Hepatocyte (in vitro differentiated cells): ENCODE data around the gene FAM200A. TPM values are rescaled to one million over a fixed set of nuclear protein-coding genes. Genes with fewer than 3 reads are reported as not detected.
"Not testable (repeated sequence)": the region's sequence is repeated elsewhere in the genome, so short reads cannot be mapped to it uniquely, and the experiment has no call there.

Experiments
- DNase-seq: peaks from one replicate; pipeline ENCODE4 v3.0.0-alpha.2; 2016; ENCODE audit warnings: low spot score
- H2AFZ ChIP-seq: fragments of 200-600 bp; sonication (generic); 2 replicates; pipeline ENCODE4 v1.6.0; 2016; ENCODE audit warnings: antibody characterized with exemption, mild to moderate bottlenecking
- H3K27ac ChIP-seq: fragments of 200-600 bp; sonication (generic); 2 replicates; pipeline ENCODE4 v1.5.1; 2016; ENCODE audit warnings: mild to moderate bottlenecking
- H3K27me3 ChIP-seq: fragments of 200-600 bp; sonication (generic); 2 replicates; pipeline ENCODE4 v1.6.1; 2016
- H3K36me3 ChIP-seq: fragments of 200-600 bp; sonication (generic); replicated peaks from 2 replicates; pipeline ENCODE4 v1.5.1; 2016; ENCODE audit warnings: low read depth; ENCODE audit not compliant: insufficient read depth
- H3K4me1 ChIP-seq: fragments of 200-600 bp; sonication (generic); 2 replicates; pipeline ENCODE4 v1.5.1; 2016; ENCODE audit warnings: mild to moderate bottlenecking, moderate library complexity; ENCODE audit not compliant: insufficient read depth
- H3K4me2 ChIP-seq: fragments of 200-600 bp; sonication (generic); 2 replicates; pipeline ENCODE4 v1.6.0; 2016
- H3K4me3 ChIP-seq: fragments of 200-600 bp; sonication (generic); 2 replicates; pipeline ENCODE4 v1.5.1; 2016; ENCODE audit warnings: mild to moderate bottlenecking
- H3K79me2 ChIP-seq: fragments of 200-600 bp; sonication (generic); 2 replicates; pipeline ENCODE4 v1.6.0; 2017; ENCODE audit warnings: mild to moderate bottlenecking
- H3K9me2 ChIP-seq: fragments of 200-600 bp; sonication (generic); replicated peaks from 2 replicates; pipeline ENCODE4 v1.6.0; 2017; ENCODE audit warnings: mild to moderate bottlenecking; ENCODE audit not compliant: insufficient read depth
- H3K9me3 ChIP-seq: fragments of 200-600 bp; sonication (generic); 2 replicates; pipeline ENCODE4 v1.5.1; 2016; ENCODE audit warnings: low read depth, mild to moderate bottlenecking
- H4K20me1 ChIP-seq: fragments of 200-600 bp; sonication (generic); 2 replicates; pipeline ENCODE4 v1.6.0; 2016; ENCODE audit warnings: mild to moderate bottlenecking; ENCODE audit not compliant: insufficient read depth, poor library complexity, severe bottlenecking
- EZH2 ChIP-seq: fragments of 200-600 bp; sonication (generic); IDR thresholded peaks from 2 replicates; pipeline ENCODE4 v1.6.1; 2016; ENCODE audit warnings: antibody characterized with exemption, mild to moderate bottlenecking, borderline replicate concordance
- EZH2phosphoT487 ChIP-seq: fragments of 200-600 bp; sonication (generic); IDR thresholded peaks from one replicate; pipeline ENCODE4 v1.6.1; 2018; ENCODE audit warnings: antibody characterized with exemption, mild to moderate bottlenecking, low read depth, moderate library complexity; ENCODE audit not compliant: unreplicated experiment, severe bottlenecking
- WGBS: methylation state at CpG from one replicate; pipeline ENCODE4 v1.1.6; 2016; ENCODE audit warnings: low lambda C conversion rate; ENCODE audit errors: missing lambda C conversion rate; 5-methylcytosine and 5-hydroxymethylcytosine counted together
- polyA plus RNA-seq: library from polyadenylated mRNA; unstranded; fragments of >200 nt; fragmentation: Nextera tagmentation; extraction: Ambion mirVana; gene quantifications from 2 replicates; pipeline ENCODE4 v1.2.1, GENCODE V29; 2016
- total RNA-seq: library from RNA; depleted of rRNA; stranded (reverse); fragments of >200 nt; gene quantifications from 2 replicates; pipeline ENCODE4 v1.2.3, GENCODE V29; 2014
- TF ChIP-seq, protein P1 (sequence below): fragments of 200-600 bp; sonication (generic); IDR thresholded peaks from 2 replicates; pipeline ENCODE4 v1.5.1; 2016; ENCODE audit warnings: antibody characterized with exemption, mild to moderate bottlenecking; ENCODE audit not compliant: poor library complexity

Gene FAM200A
- total and polyA plus RNA-seq, 2 experiments from 2014 or later, result 4.4 to 6.3 TPM

DNA sequence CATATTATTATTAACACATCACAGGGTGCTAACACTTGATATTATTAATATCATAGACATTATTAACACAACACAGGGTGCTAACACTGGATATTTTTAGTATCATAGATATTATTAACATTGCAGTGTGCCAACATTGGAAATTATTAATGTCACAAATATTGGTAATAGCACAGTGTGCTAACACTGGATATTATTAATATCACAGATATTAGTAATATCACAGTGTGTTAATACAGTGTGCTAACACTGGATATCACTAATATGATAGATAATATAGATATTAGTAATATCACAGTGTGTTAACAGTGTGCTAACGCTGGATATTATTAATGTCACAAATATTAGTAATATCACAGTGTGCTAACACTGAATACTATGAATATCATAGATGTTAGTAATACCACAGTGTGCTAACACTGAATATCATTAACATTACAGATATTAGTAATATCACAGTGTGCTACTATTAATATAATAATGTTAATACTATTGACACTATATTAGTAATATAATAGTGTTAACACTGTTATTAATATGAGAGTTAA lies 44.6 kb upstream of the FAM200A start:
- no peaks in the 10 kb centered on the region for H3K4me1 ChIP-seq
- H3K9me2 ChIP-seq, result no peaks in the 10 kb centered on the region
- H3K9me3 ChIP-seq, result no peaks in the 10 kb centered on the region
- no peaks in the 10 kb centered on the region for H4K20me1 ChIP-seq
- H3K4me3 ChIP-seq, result no peak overlapping the region
- H3K36me3 ChIP-seq, result no peaks in the 10 kb centered on the region
- DNase-seq, result no peak
- H3K27ac ChIP-seq, result no peak overlapping the region
- H2AFZ ChIP-seq, result no peak overlapping the region
- H3K27me3 ChIP-seq, result no peaks in the 10 kb centered on the region
- no peak overlapping the region for H3K4me2 ChIP-seq
- H3K79me2 ChIP-seq, result no peaks in the 10 kb centered on the region
- TF ChIP-seq EZH2phosphoT487, result no peak
- TF ChIP-seq, protein P1, sequence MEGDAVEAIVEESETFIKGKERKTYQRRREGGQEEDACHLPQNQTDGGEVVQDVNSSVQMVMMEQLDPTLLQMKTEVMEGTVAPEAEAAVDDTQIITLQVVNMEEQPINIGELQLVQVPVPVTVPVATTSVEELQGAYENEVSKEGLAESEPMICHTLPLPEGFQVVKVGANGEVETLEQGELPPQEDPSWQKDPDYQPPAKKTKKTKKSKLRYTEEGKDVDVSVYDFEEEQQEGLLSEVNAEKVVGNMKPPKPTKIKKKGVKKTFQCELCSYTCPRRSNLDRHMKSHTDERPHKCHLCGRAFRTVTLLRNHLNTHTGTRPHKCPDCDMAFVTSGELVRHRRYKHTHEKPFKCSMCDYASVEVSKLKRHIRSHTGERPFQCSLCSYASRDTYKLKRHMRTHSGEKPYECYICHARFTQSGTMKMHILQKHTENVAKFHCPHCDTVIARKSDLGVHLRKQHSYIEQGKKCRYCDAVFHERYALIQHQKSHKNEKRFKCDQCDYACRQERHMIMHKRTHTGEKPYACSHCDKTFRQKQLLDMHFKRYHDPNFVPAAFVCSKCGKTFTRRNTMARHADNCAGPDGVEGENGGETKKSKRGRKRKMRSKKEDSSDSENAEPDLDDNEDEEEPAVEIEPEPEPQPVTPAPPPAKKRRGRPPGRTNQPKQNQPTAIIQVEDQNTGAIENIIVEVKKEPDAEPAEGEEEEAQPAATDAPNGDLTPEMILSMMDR, result no peak
- no peak for TF ChIP-seq EZH2
- WGBS, result 91% methylated on average over 1 of the region's 1 CpG

DNA sequence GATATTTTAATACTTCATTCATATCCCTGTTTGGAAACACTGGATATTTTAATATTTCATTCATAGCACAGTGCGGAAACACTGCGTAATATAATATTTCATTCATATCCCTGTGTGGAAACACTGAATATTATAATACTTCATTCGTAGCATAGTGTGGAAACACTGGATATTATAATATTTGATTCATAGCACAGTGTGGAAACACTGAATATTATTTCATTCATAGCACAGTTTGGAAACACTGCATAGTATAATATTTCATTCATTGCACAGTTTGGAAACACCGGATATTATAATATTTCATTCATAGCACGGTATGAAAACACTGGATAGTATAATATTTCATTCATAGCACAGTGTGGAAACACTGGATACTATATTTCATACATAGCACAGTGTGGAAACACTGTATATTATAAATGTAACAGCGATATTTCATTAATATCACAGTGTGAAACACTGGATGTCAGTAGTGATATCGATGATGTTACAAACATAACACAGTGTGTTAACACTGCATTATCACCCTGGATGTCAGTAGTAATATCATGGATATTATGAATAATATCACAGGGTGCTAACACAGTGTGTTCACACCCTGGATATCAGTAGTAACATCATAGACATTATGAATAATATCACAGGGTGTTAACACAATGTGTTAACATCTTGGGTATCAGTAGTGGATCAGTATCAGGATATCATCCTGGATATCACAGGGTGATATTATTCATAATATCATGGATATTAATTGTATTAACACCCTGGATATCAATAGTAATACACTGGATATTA lies 43.2 kb upstream of the FAM200A start:
- Histone ChIP-seq H3K4me3 (no peak overlapping the region), H3K36me3 (no peaks in the 10 kb centered on the region), H3K9me2 (no peaks in the 10 kb centered on the region), H3K9me3 (no peaks in the 10 kb centered on the region), H3K27me3 (no peaks in the 10 kb centered on the region), H3K79me2 (no peaks in the 10 kb centered on the region), H4K20me1 (no peaks in the 10 kb centered on the region), H3K4me2 (no peak overlapping the region), H3K27ac (no peak overlapping the region), H3K4me1 (no peaks in the 10 kb centered on the region), H2AFZ (no peak overlapping the region)
- DNase-seq, result no peak
- WGBS, result 84% methylated on average over 7 of the region's 7 CpGs
- TF ChIP-seq EZH2phosphoT487, result no peak
- TF ChIP-seq, protein P1, result no peak

DNA sequence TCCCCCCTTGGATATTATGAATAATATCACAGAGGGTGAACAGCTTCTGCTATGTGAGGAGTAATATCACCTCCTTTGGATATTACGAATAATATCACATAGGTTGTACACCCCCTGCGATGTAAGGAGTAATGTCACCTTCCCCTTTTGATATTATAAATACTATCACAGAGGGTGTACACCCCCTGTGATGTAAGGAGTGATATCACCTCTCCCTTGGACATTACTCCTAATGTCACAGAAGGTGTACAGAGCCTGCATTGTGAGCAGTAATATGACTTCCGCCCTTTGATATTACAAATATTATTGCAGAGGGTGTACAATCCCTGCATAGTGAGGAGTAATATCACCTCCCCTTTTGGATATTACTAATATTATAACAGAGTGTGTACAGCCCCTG lies 37.0 kb upstream of the FAM200A start:
- Histone ChIP-seq H3K9me3 (no peaks in the 10 kb centered on the region), H3K79me2 (no peaks in the 10 kb centered on the region), H2AFZ (no peak overlapping the region), H3K4me3 (no peak overlapping the region), H3K27me3 (no peaks in the 10 kb centered on the region), H3K9me2 (no peaks in the 10 kb centered on the region), H3K4me2 (no peak overlapping the region), H4K20me1 (no peaks in the 10 kb centered on the region), H3K4me1 (no peaks in the 10 kb centered on the region), H3K36me3 (no peaks in the 10 kb centered on the region), H3K27ac (no peak overlapping the region)
- DNase-seq, result no peak
- TF ChIP-seq EZH2phosphoT487, result no peak
- no peak for TF ChIP-seq EZH2
- TF ChIP-seq, protein P1, result no peak
- WGBS, result 96% methylated on average over 3 of the region's 3 CpGs

DNA sequence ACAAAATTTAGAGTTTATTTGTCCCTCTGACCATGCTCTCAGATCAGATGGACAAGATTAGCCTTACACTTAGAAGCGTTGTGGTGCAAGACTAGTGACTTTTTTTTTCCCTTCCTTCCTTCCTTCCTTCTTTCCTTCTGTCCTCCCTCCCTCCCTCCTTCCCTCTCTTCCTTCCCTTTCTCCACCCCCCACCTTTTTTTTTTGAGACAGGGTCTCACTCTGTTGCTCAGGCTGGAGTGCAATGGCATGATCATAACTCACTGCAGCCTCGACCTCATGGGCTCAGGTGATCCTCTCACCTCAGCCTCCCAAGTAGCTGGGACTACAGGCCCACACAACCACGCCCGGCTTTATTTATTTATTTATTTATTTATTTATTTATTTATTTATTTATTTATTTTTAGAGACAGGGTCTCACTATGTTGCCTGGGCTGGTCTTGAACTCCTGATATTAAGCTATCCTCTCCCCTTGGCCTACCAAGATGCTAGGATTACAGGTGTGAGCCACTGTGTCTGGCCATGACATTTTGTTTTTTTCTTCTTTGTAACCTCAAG lies 28.9 kb upstream of the FAM200A start:
- not testable (repeated sequence) for H3K36me3 ChIP-seq, H3K79me2 ChIP-seq, H3K9me3 ChIP-seq, H3K4me1 ChIP-seq, H3K27ac ChIP-seq, H3K27me3 ChIP-seq, DNase-seq, H3K9me2 ChIP-seq, H4K20me1 ChIP-seq
- Histone ChIP-seq H3K4me2 (peak overlapping the region; percentile 97), H3K4me3 (peak overlapping the region; percentile 64), H2AFZ (peak overlapping the region; percentile 94)
- 65% methylated on average over 4 of the region's 4 CpGs for WGBS
